C4-2B (cell line): ENCODE results near the gene PPARG.

Experiments
- ZFX ChIP-seq: fragments of 450-650 bp; IDR thresholded peaks from 2 replicates; pipeline ENCODE4 v1.6.1; 2017
- TF ChIP-seq, protein P1 (sequence below): fragments of 450-650 bp; conservative IDR thresholded peaks from 2 replicates; pipeline ENCODE4 v1.5.1; 2017; ENCODE audit warnings: mild to moderate bottlenecking

DNA sequence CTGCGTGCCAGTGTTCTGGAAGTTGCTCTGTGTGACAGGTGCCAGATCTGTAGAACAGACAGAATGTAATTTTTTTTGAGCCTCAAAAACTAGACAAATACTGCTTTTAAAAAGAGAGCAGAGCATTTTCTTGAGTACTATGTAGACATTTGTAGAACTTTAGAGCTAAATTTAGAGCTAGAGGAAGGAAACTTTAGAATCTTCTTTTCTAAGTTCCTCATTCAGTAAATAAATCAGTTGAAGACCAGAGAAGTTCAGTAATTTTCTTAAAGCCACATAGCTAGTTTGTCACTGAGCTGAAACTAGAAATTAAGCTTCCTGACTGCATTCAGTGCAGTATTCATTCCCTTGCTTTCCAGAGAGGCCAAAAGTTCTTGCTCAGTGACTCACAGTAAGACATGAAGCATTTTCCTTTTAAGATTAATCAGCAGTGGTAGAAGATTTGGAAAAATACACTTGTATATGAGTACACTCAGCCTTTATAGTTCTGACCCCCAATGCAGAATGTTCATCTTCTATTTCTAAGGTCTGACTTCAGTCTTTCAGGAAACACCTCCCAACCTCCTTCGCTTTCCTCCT, 111.8 kb downstream of the PPARG start:
- TF ChIP-seq, protein P1, sequence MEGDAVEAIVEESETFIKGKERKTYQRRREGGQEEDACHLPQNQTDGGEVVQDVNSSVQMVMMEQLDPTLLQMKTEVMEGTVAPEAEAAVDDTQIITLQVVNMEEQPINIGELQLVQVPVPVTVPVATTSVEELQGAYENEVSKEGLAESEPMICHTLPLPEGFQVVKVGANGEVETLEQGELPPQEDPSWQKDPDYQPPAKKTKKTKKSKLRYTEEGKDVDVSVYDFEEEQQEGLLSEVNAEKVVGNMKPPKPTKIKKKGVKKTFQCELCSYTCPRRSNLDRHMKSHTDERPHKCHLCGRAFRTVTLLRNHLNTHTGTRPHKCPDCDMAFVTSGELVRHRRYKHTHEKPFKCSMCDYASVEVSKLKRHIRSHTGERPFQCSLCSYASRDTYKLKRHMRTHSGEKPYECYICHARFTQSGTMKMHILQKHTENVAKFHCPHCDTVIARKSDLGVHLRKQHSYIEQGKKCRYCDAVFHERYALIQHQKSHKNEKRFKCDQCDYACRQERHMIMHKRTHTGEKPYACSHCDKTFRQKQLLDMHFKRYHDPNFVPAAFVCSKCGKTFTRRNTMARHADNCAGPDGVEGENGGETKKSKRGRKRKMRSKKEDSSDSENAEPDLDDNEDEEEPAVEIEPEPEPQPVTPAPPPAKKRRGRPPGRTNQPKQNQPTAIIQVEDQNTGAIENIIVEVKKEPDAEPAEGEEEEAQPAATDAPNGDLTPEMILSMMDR = no peak
- no peak for TF ChIP-seq ZFX
